CMK (cell line): ENCODE measurements around the gene TMPRSS11A.

Source experiments
- DNase-seq: peaks from one replicate; pipeline ENCODE4 v3.0.0-alpha.2; 2010; ENCODE audit warnings: low read depth

The TMPRSS11A gene

GRCh38 chr4:67963356-67963755 lies at the start of gene TMPRSS11A:
Gene TMPRSS11A (minus strand): TSS chr4:67963493. CDS start chr4:67963393, 100 bp downstream.
- DNase-seq: no peak

DNA sequence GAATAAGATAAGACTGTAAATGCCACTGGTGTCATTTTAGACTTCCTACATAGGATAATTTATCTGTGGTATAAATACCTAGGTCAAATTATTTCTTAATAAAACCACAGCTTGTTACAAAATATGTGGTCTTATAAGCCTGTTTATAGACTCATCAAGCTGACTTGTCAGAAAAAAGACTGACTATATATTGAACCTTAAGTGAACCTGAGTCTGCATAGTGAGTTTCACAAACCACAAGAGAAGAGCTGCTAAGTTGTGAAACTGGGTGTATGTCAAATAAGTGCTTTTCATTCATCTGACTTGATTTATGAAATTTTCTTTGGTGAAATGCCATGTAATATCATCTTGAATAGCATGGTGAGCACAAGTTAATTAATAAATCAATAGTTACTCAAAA lies 48.4 kb upstream of the TMPRSS11A start:
- no peak for DNase-seq

DNA sequence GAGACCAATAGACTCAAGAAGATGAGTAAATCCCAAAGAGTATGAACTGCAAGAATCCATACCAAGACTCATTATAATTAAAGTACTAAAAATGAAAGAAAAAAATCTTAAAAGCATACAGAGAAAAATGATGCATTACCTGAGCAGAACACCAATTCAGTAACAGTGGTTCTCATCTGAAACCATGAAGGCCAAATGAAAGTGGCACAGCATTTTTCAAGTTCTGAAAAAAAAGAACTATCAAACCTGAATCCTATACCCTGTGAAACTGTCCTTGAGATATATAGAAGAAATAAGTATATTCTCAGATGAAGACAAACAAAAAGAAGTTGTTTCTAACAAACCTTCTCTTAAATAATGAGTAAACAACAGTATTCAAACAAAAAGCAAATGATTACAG lies 39.6 kb upstream of the TMPRSS11A start:
- no peak for DNase-seq

DNA sequence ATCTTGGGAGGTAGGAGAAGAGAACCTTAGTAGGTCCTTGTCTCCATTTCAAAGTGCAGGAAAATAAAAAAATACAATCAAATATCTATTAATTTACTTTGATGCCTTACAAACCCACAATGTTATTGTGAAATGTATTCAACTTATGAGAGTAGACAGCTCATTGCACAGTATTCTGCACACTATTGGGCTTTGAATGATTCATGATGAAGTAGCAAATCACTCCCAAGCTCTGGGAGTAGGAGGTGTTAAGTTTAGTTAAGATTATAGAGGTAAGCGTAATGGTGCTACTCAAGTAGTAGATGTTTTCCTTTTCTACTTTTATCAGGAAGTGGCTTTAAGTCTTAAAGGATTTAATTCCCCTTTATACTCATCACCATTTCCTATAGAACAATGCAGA lies 32.8 kb upstream of the TMPRSS11A start:
- DNase-seq: no peak

GRCh38 chr4:67988991-67989390 lies 25.7 kb upstream of the TMPRSS11A start:
- DNase-seq: no peak

DNA sequence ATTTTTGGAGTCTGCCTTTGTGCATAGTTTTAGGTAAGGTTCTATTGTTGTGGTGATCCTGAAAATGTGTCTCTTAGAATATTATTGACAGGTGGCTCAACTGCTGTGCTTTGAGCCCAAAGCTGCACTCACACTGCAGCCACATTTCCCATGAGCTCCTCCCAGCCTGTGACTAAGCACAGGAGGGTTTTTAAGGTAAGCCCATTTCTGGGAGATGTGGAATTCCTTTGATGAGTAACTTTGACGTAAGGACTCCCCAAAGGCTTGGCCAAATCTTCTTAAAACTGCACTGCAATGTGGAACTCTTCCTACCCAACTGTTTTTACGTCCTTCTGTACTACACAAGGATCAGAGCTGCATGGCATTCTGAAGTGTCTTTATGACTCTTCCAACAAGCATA lies 20.0 kb upstream of the TMPRSS11A start:
- no peak for DNase-seq

GRCh38 chr4:67980512-67980911 lies 17.2 kb upstream of the TMPRSS11A start:
- no peak for DNase-seq

- no peak for DNase-seq
These were observed 10.3 kb upstream of the TMPRSS11A start for GRCh38 chr4:67973608-67974007.

- no peak for DNase-seq
These were observed 8.4 kb downstream of the TMPRSS11A start for GRCh38 chr4:67954890-67955289.

- DNase-seq: no peak
These were observed 22.2 kb downstream of the TMPRSS11A start for GRCh38 chr4:67941074-67941473.

DNA sequence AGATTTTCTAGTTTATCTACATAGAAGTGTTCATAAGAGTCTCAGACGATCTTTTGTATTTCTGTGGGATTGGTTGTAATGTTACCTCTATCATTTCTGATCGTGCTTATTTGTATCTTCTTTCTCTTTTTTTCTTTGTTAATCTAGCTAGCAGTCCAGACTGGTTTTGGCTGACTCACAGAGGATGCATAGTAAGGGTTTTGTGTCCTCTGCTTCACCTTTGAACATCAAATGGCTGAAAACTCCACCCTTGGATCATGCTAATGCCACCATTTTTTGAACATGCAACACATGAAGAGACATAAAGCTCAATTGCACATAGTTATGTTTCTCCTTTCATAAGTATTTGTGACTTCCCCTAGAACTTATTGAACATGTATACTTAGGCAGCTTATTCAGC lies 22.8 kb downstream of the TMPRSS11A start:
- DNase-seq: no peak

DNA sequence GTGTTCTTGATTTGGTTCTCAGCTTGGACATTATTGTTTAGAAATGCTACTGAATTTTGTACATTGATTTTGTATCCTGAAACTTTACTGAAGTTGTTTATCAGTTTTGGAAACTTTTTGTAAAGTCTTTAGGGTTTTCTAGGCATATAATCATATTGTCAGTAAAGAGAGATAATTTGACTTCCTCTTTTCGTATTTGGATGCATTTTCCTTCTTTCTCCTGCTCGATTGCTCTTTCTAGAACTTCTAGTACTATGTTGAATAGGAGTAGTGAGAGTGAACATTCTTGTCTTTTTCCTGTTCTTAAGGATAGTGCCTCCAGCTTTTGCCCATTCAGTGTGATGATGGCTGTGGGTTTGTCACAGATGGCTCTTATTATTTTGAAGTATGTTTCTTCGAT lies 24.1 kb downstream of the TMPRSS11A start:
- no peak for DNase-seq

DNA sequence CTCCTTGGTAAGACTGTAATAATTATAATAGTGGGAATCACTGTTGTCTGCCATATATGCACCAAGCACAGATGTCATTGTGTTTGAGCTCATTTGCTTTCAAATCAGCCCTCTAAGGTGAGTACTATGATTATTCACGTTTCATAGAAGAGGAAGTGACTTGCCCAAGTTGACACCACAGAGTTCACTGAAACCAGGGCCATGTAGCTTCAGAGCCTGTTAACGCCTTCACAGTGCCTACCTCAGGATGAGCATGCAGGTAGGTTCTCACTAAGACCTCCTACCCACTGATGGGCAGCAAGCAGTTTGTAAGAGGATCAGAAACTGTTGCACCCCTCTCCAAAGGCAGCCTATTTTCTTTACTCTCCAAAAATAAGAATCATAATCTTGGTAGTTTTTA lies 27.4 kb downstream of the TMPRSS11A start:
- no peak for DNase-seq

- DNase-seq: no peak
These were observed 28.7 kb downstream of the TMPRSS11A start for GRCh38 chr4:67934628-67935027.

DNA sequence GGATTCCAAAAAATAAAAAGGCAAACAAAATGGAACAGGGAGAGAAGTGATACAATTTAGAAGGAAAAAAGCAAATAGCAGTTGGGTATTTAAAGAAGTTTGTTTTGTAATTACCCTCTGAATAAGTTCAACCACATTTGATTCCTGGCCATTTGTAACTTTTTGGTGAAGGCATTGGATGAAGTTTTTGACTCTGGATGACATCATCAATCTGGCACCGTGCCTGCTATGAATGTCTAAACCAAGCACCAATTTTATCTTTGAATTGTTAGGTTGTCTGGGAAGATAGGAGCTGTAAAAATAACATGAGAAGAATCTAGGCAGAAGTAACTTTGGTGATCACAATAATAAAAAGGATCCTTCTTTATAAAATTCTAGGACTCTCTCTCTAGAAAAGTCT lies 29.5 kb downstream of the TMPRSS11A start:
- DNase-seq: no peak

- no peak for DNase-seq
These were observed 30.3 kb downstream of the TMPRSS11A start for GRCh38 chr4:67933038-67933437.

- no peak for DNase-seq
These were observed 32.0 kb downstream of the TMPRSS11A start for GRCh38 chr4:67931256-67931655.

GRCh38 chr4:67929426-67929825 lies 33.9 kb downstream of the TMPRSS11A start:
- no peak for DNase-seq

- DNase-seq: peak; percentile 85
These were observed 34.7 kb downstream of the TMPRSS11A start for GRCh38 chr4:67928546-67928945.

DNA sequence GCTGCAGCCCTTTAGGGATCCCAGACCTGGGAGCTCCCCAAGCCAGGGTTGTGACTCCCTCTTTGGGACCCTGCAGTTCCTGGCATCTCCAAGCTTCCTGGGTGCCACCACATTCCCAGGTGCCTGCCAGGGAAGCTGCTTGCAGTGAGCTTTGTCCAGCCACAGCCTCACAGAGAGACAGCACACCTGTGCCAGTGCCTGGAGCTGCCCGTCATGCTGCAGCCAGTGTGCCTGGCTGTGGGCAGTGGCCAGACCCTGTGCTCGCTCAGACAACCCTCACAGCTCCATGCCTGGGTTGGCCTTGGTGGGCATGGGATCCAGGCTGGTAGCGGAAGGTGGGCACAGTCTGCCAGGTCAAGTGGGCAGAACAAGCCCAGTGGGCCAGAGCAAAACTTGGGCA lies 36.0 kb downstream of the TMPRSS11A start:
- no peak for DNase-seq

DNA sequence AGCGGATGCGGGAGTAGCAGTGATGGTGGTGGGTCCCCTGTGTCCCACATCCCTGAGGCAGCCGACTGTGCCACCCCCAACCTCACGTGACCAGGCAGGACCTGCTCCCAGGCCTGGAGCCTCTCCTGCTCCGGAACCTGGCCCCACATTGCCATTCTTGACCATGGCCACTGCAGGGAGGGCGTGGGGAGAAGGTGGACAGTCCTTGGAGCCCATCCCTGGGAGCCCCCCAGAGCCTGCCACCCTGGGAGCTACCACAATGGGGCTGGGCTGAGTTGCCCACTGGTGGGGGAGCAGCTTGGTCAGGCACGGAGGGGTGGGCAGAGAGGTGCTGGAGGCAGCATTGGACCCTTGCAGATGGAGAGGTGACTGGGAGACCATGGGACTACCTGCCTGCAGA lies 36.8 kb downstream of the TMPRSS11A start:
- DNase-seq: no peak

DNA sequence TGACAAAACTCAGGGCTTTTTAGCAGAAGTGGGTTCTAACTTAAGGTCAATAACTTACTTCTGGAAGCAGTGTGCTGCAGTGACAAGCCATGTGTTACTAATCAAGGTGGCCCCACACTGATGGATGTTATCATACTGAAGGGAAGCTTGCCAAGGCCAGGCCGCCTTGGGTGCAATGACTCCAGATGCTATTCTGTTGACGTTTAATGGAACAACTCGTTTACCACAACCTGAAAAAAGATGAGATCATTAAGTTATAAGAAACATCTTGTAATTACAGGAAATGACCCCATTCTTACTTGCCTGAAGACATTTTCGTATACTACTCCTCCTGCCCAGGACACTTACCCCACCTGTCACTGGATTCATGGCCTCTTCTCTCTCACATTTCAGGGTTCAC lies 40.6 kb downstream of the TMPRSS11A start:
- DNase-seq: peak; percentile 15

- no peak for DNase-seq
These were observed 44.9 kb downstream of the TMPRSS11A start for GRCh38 chr4:67918428-67918827.

DNA sequence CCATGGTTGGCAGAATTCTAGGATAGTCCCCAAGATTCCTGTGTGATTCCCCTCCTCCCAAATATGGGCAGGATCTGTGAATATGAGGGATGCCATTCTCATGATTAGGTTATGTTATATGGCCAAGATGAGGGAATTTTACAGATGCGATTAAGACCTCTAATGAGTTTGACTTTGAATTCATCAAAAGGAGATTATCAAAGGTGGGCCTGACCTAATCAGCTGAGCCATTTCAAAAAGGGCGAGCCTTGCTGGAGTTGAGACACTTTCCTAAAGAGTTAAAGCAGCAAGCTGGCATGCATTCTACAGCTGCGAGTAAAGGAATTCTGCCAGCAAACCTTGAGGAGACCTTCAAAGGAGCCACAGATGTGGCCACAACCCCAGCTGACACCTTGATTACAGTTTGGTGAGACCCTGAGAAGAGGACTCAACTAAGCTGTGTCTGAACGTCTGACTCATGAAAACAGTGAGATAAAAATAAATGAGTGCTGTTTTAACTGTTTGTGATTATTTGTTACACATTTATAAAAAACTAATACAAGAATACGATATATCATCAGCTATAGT lies 47.8 kb downstream of the TMPRSS11A start:
- no peak for DNase-seq

DNA sequence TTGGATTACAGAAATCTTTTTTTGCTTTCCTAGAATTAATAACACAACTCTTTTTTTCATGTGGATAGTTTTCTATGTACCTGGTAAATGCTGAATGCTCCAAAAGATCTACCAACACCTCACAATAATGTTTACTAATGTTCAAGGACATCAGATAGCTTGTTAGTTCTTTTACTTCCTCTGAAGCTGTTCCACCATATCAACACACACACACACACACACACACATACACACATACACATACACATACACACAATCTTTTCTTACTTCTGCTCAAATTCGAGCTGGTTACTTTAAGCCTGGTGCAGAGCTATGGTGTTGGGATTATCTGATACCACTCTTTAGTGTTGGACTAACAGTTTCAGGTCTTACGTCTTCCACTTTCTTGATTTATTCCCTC lies 51.2 kb downstream of the TMPRSS11A start:
- DNase-seq: no peak
